Posterior cingulate gyrus (tissue), 11 donors: ENCODE measurements around the gene PPP2R5B.

Experiments
- DNase-seq, 10 donors: peaks; one replicate each; pipeline versions ENCODE4 v3.0.0 to v3.0.0-alpha.2; 2020 to 2021; ENCODE audit warnings: mixed read lengths in 3 of 10
- intact Hi-C: fragments of 100-400 bp; cut with DNase I; formaldehyde crosslinking; loops from one replicate; pipeline ENCODE4 v1.15.1; 2023

PPP2R5B gene

DNA sequence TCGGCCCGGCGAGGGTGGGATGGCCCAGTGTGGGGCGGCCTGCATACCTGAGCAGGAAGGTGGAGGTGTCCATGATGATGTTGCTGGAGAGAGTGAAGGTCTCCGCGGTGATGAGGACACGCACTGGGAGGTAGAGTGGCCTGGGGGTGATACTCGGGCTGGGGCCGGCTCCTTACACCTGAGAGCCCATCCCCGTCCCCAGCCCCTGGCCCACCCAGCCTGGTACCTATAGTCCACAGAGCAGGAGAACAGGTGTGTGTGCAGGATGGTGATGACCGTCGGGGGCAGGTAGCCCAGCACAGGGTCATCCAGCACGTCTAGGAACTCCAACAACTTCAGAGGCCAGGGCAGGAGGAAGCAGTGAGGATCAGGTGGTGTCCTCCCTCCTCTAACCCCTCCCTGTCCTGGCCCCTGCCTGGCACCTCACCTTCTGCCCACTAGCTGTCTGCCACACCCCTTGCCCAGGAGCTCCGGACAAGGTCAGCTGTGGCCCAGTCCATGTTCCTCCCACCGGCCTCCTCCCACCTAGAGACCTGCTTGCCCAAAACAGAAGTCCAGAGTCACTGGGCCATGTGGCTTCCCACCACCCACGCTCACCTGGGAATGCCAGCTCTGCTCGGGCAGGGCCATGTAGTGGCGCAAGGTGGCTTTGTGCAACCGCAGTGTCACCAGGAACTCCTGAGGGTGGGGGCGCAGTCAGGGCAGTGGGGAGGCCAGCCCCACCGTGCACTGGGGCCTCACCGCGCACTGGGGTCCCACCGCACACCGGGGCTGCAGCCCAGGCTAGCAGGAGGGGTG, 18.8 kb upstream of the PPP2R5B start:
- intact Hi-C loops: no loop called here

GRCh38 chr11:64906314-64906635, 18.2 kb upstream of the PPP2R5B start:
- no peak for DNase-seq
- intact Hi-C loops: no loop called here

More for the DNA sequence above, 18.8 kb upstream of the PPP2R5B start:
- no peak for DNase-seq

DNA sequence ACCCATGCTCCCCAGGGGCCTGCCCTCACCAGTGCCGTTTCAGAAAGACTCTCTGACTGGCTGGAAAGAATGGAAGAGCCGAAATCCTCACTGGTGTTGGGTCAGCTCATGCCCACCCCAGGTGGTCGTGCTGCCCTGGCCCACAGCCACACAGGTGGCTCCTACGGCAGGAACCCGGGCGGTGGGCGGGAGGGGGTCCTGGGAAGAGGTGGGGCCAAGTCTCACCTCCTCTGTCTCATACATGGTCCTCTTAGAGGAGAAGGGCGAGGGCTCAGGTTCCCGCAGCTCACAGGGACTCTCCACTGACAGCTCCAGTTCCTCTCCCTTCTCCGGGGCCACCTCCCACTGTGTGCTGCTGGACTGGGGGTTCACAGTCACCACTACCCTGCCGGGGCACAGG, 15.7 kb upstream of the PPP2R5B start:
- intact Hi-C loops: no loop called here
- no peak for DNase-seq

GRCh38 chr11:64909653-64910343, 14.7 kb upstream of the PPP2R5B start:
- DNase-seq: no peak
- intact Hi-C loops: no loop called here

DNA sequence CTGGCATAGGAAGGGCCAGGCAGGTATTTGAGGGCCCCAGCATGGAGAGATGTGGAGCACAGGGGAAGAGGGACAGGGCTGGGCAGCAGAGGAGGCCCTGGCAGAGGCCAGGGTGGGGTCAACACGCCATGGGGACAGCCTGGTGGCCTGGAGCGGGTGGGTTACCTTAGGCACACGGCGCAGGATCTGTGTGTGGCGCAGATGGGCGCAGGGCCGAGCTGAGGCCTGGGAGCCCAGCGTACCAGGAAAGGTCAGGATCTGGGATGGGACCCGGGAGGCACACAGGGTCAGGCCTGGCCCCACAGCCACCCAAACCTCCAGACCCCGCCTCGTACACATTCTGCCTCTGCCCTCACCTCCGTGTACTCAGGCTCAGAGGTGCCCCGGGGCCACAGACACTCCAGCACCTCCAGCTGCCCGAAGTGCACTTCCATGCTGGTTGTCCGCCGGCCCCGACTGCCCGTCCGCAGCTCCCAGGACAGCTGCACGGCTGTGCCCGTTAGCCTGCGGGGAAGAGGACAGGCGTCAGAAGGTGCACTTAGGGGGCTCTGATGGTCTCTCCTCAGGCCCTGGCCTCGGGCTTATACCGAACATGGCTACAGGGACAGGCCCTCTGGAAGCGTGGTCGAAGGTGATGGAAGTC, 13.9 kb upstream of the PPP2R5B start:
- intact Hi-C loops: no loop called here
- no peak for DNase-seq

DNA sequence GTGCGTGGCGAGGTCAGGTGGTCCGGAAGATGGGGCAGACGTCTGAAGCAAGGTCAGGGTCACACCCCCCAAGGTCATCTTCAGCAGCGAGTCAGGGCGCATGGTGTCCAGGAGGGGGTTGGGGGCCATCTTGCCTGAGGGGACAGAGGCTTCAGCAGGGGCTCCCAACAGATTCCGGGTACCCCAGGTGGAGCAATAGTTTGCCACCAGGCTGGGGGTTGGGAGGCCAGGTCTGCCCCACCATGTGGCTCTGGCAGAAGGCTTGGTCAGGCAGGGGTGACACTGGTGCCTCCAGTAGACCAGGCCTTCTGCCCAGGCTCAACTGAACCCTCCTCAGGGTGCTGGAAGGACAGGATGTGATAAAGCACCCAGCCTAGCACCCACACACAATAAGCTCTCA, 13.3 kb upstream of the PPP2R5B start:
- intact Hi-C loops: no loop called here
- DNase-seq: no peak

DNA sequence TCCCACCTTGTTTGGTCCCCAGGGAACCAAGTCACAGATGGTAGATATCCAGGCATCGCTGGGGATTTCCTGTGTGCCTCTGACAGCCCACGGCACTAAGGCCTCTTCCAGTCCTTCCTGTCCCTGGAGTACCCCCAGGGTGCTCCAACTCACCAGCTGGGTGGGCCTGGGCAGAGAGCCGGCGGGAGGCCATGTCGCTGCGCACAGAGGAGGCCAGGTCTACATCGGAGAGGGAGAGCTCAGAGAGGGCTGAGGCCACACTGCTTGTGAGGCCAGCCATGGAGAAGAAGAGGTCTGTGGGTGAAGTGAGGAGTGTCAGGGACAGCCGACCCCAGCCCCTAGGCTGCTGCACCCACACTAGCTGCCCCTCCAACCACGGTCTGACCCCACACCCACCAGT, 12.8 kb upstream of the PPP2R5B start:
- intact Hi-C loops: no loop called here
- DNase-seq: no peak

GRCh38 chr11:64913171-64913727, 11.2 kb upstream of the PPP2R5B start:
- intact Hi-C loops: no loop called here
- no peak for DNase-seq

GRCh38 chr11:64914123-64914522, 10.4 kb upstream of the PPP2R5B start:
- no peak for DNase-seq
- intact Hi-C loops: no loop called here

DNA sequence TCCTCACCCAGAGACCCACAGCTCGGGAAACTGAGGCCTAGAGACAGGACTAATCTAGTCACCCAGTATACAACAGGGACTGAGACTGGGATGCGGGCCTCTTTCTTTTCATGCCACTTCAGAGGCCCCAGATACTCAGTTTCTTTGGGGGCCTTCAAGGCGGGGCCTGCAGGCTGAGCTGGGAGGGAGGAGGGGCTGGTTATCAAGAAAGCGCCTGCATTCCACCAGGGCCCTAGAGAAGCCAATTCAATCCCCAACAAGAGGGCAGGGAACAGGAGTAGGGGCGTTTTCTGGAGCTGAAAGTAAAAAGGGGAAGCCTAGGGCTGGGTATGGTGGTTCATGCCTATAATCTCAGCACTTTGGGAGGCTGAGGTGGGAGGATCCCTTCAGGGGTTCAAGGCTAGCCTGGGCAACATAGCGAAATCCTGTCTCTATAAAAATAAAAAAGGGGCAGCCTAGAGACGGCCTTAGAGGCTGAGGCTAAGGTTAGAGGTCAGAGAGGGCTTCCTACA, 9.1 kb upstream of the PPP2R5B start:
- intact Hi-C loops: no loop called here

DNA sequence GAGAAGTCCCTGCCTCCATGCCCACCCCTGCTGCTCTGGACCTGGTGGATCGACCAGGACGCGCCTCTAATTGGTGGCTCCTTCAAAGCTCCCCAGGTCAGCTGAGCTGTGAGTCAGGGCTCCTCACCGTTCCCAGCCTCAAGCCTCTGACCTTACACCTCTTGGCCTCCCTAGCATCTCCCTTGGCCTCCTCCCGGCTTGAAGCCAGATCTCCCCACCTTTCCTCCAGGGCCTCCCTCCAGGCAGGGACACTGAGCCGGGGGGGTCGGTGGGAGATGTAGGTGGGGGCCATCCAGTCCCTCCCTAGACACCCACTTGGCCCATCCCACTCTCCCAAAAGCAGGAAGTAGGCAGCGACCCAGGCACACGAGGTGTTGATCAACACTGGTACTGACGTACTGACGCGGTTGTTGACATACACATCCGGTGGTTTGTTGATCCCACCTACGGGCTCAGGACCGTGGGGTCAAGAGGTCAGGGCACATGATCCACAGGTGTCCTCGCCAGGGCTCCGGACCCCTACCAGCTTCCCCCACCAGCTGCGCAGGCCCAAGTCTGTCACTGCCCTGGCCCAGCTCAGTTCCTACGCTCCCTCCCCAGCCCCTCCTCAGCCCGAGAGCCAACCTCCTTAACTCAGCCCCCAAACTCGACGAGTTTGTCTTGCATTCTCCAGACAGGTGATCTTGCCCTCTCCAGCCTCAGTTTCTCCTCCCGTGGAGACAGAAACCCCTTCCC, 8.3 kb upstream of the PPP2R5B start:
- intact Hi-C loops: no loop called here
- DNase-seq: peak in 1 of 10 donors; percentile 77

More for the DNA sequence above, 9.1 kb upstream of the PPP2R5B start:
- no peak for DNase-seq

DNA sequence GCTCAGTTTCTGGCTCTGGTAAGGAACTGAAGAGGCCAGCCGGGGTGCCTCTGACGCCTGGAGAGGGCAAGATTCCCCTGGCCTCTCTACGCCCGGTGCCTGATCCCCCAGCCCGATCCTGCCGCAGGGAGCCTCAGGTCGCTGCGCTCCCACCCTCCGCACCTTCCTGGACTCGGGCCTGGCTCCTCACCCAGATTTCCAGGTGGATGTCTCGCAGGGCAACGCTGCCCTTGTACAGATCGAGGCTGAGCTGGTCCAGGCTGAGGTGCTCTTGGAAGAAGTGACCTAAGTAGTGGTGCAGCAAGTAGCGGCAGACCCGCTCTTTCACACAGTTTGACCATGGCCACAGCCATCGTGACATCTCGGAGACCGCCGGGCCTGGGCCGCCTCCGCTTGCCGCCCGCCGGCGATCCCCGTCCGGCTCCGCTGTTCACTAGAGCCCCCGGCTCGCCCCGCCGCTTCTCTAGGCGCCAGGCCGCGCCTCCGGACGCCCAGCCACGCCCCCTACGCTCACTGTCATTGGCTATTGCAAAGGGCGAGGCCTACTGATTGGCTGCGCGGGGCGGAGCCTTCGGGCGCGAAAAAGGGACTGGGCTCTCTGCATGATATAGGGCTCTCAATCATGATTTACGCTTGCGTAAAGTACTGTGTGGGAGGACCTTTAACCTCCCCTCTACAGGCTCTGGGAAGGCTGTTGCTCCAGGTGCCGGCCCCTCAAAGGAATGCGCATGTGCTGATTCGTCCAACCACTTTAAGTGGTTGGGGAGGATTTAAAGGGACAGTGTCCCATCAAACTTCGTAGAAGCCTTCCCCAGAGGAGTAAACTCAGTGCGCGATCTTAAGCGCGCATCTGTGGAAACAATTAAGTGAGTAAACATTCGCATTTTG, 7.5 kb upstream of the PPP2R5B start, which contains the start of gene ATG2A:
TSS of gene ATG2A (minus strand) at position 435 of the 888 bp plus-strand sequence. CDS start at position 361, 74 bp downstream.
- intact Hi-C loops: no loop called here
- peak; percentile 97 to 100 (median 98) for DNase-seq

GRCh38 chr11:64917663-64917995, 6.9 kb upstream of the PPP2R5B start:
- intact Hi-C loops: no loop called here

DNA sequence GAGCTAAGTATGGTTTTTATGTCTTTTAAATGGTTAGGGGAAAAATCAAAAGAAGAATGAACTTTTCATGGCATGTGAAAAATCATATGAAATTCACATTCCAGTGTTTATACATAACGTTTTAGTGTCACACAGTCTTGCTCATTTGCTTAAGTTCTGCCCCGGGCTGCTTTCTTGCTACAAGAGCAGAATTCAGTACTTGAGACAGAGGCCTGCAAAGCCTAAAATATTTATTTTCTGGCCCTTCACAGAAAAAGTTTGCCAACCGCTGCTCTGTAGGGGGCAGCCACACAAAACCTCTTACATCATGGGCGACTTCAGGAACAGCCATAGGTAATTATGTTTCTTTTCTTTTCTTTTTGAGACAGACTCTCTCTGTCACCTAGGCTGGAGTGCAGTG, 6.5 kb upstream of the PPP2R5B start:
- DNase-seq: no peak

More at GRCh38 chr11:64917663-64917995, 6.9 kb upstream of the PPP2R5B start:
- DNase-seq: no peak

DNA sequence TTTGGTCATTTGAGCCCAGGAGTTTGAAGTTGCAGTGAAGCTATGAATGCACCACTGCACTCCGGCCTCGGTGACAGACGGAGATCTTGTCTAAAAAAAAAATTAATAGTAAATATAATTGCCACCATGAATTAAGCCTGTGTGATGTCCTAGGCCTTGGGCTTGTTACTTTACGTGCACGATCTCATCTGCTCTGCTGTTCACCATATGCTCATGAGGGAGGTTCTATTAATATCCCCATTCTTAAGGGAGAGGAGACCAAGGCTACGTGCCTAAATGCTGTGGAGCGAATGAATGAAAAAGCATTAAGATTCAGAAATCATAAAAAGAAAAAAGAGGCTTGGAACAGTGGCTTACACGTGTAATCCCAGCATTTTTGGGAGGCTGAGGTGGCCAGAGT, 4.9 kb upstream of the PPP2R5B start:
- no peak for DNase-seq
- intact Hi-C loops: loop anchor here (10.0 kb wide), 2 partner anchors 165 to 195 kb away; partner anchors contain the start of genes CDCA5, TM7SF2, ZFPL1 and ZNHIT2

More for the DNA sequence above, 6.5 kb upstream of the PPP2R5B start:
- intact Hi-C loops: no loop called here

DNA sequence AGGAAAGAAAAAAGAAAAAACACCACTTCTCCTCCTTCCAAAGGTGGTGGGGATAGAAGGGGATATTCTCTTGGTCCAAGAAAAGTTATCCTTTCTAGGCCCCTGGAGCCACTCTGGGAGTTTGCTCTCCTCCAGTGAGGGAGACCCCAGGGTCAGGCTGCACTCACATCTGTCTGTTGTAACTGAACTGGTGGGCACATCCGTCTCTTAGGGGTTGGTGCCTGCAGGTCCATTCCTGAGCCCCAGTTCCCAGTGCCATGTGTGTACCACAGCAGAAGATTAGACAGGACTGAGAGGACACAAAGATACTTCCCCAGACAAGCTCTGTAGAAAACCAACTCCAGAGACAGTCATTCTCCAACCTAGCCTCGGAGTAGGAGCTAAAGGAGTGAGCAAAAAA, 4.4 kb upstream of the PPP2R5B start:
- DNase-seq: no peak
- intact Hi-C loops: loop anchor here (10.0 kb wide), 2 partner anchors 165 to 195 kb away; partner anchors contain the start of genes CDCA5, TM7SF2, ZFPL1 and ZNHIT2

DNA sequence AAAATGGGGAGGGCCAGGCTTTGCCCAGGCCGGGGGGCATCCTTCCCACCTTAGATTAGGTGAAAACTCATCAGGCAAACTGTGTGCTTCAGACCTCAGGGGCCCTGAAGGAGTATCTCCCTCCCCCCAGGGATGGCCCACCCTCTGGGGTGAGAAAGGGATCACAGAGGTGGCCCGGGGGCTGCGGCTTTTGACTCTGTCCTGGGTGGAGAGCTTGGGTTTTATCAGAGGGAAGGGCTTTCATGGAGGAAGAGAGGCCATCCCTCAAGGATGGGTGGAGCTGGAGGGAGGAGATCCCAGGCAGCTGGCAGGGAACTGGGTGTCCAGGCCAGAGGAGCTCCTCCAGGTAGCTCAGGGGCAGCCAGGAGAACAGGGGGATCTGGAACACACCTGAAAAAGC, 3.1 kb upstream of the PPP2R5B start:
- DNase-seq: peak in 1 of 10 donors; percentile 66
- intact Hi-C loops: loop anchor here (10.0 kb wide), 2 partner anchors 163 to 193 kb away; partner anchors contain the start of genes CDCA5, TM7SF2, ZFPL1 and ZNHIT2

GRCh38 chr11:64923151-64923661, 1.3 kb upstream of the PPP2R5B start:
- intact Hi-C loops: loop anchor here (10.0 kb wide), 2 partner anchors 162 to 192 kb away; partner anchors contain the start of genes CDCA5, TM7SF2, ZFPL1 and ZNHIT2
- DNase-seq: peak in 2 of 10 donors; percentile 22 to 74
